H1 (cell line): ENCODE measurements around the gene CAP2. TPM values are rescaled to one million over a fixed set of nuclear protein-coding genes. Genes with fewer than 3 reads are reported as not detected.

Experiments
- CTCF ChIA-PET: fragments of 300-600 bp; sonication (Branson Sonifier 250); formaldehyde crosslinking; loops from one replicate; lab custom pipeline; 2021; ENCODE audit not compliant: partially characterized antibody; lab: Charles Lee
- POLR2A ChIA-PET: fragments of 300-600 bp; sonication (Branson Sonifier 250); formaldehyde crosslinking; loops from one replicate; lab custom pipeline; 2021; ENCODE audit warnings: inconsistent platforms; ENCODE audit not compliant: partially characterized antibody; lab: Charles Lee
- DNase-seq, 2 experiments: peaks; one replicate each; pipeline versions ENCODE4 v3.0.0 to v3.0.0-alpha.2; 2010 to 2022; ENCODE audit warnings: low spot score in 2 of 2, low read depth in 1 of 2, mixed read lengths in 1 of 2
- FAIRE-seq: peaks from 2 replicates; lab custom pipeline; 2011; peaks lifted over from hg19 to GRCh38; lab: Jason Lieb, UNC
- H2AFZ ChIP-seq: 2 replicates; pipeline ENCODE4 v1.8.1; 2012; ENCODE audit warnings: low read length, inconsistent platforms
- H2AK5ac ChIP-seq: 2 replicates; pipeline ENCODE4 v1.6.1; 2013; ENCODE audit warnings: low read depth, low read length
- H2BK120ac ChIP-seq: replicated peaks from 2 replicates; pipeline ENCODE3; 2013; ENCODE audit warnings: low read depth, low read length, inconsistent platforms
- H2BK12ac ChIP-seq: 2 replicates; pipeline ENCODE4 v1.6.1; 2013; ENCODE audit warnings: low read depth, low read length
- H2BK15ac ChIP-seq: 2 replicates; pipeline ENCODE4 v1.6.1; 2013; ENCODE audit warnings: low read length
- H2BK20ac ChIP-seq: 2 replicates; pipeline ENCODE4 v1.6.1; 2013; ENCODE audit warnings: low read length
- H2BK5ac ChIP-seq: 2 replicates; pipeline ENCODE4 v1.6.1; 2013; ENCODE audit warnings: low read depth, low read length
- H3K14ac ChIP-seq: 2 replicates; pipeline ENCODE4 v1.6.1; 2013; ENCODE audit warnings: inconsistent platforms; ENCODE audit not compliant: insufficient read length
- H3K18ac ChIP-seq: 2 replicates; pipeline ENCODE4 v1.6.1; 2013; ENCODE audit warnings: low read length; ENCODE audit errors: extremely low read depth
- H3K23ac ChIP-seq: 2 replicates; pipeline ENCODE4 v1.6.1; 2013; ENCODE audit warnings: inconsistent platforms; ENCODE audit not compliant: insufficient read length
- H3K23me2 ChIP-seq: 2 replicates; pipeline ENCODE4 v1.6.1; 2013; ENCODE audit warnings: low read depth, low read length
- H3K27ac ChIP-seq: 2 replicates; pipeline ENCODE4 v1.6.1; 2011; ENCODE audit warnings: low read depth, low read length, inconsistent platforms
- H3K27me3 ChIP-seq, 4 experiments: replicated peaks in 1 of 4; 1 replicate in 1 of 4; 2 replicates in 3 of 4; pipeline versions ENCODE4 v1.6.1 to v1.8.1; 2011 to 2013; ENCODE audit warnings: low read length in 3 of 4, mild to moderate bottlenecking in 3 of 4, inconsistent platforms in 2 of 4, mixed read lengths in 2 of 4, moderate library complexity in 1 of 4; ENCODE audit not compliant: control insufficient read depth in 3 of 4, insufficient read depth in 3 of 4; ENCODE audit errors: extremely low read depth in 1 of 4
- H3K36me3 ChIP-seq, 4 experiments: 2 replicates each; pipeline versions ENCODE4 v1.6.1 to v1.8.1; 2011 to 2013; ENCODE audit warnings: mild to moderate bottlenecking in 4 of 4, low read length in 3 of 4, moderate library complexity in 2 of 4, control low read depth in 1 of 4, inconsistent platforms in 1 of 4; ENCODE audit not compliant: insufficient read depth in 4 of 4, control insufficient read depth in 2 of 4
- H3K4ac ChIP-seq: replicated peaks from 2 replicates; pipeline ENCODE3; 2013; ENCODE audit warnings: low read length, low read depth, mixed read lengths, inconsistent platforms; ENCODE audit not compliant: insufficient read length
- H3K4me1 ChIP-seq, 4 experiments: replicated peaks in 1 of 4; 1 replicate in 1 of 4; 2 replicates in 3 of 4; pipeline versions ENCODE4 v1.6.1 to v1.8.1; 2011 to 2013; ENCODE audit warnings: low read length in 3 of 4, inconsistent platforms in 2 of 4, mixed read lengths in 1 of 4; ENCODE audit not compliant: insufficient read depth in 4 of 4, control insufficient read depth in 3 of 4
- H3K4me2 ChIP-seq, 2 experiments: 2 replicates each; pipeline versions ENCODE4 v1.6.1 to v1.8.1; 2011 to 2013; ENCODE audit warnings: low read depth in 2 of 2, low read length in 2 of 2, control low read depth in 1 of 2, inconsistent platforms in 1 of 2, mild to moderate bottlenecking in 1 of 2; ENCODE audit not compliant: insufficient read depth in 1 of 2
- H3K4me3 ChIP-seq, 4 experiments: fragments of 200-600, 300-600 bp in 1 of 4; sonication (generic), shearing (Covaris generic), sonication (Bioruptor Twin) in 1 of 4; 2 replicates each; pipeline versions ENCODE4 v1.5.1 to v1.8.1; 2011 to 2016; ENCODE audit warnings: low read length in 4 of 4, low read depth in 3 of 4, control low read depth in 2 of 4, inconsistent platforms in 2 of 4, mild to moderate bottlenecking in 2 of 4, mixed read lengths in 1 of 4, moderate library complexity in 1 of 4; ENCODE audit not compliant: insufficient read depth in 2 of 4; ENCODE audit errors: extremely low read depth in 1 of 4
- H3K56ac ChIP-seq: replicated peaks from 2 replicates; pipeline ENCODE3; 2013; ENCODE audit warnings: low read depth, mild to moderate bottlenecking, mixed read lengths, low read length, inconsistent platforms; ENCODE audit not compliant: insufficient read length
- H3K79me1 ChIP-seq: 2 replicates; pipeline ENCODE4 v1.6.1; 2013; ENCODE audit warnings: low read depth, low read length, control low read depth
- H3K79me2 ChIP-seq, 2 experiments: 2 replicates each; pipeline versions ENCODE4 v1.6.1 to v1.8.1; 2012 to 2013; ENCODE audit warnings: low read length in 2 of 2, mild to moderate bottlenecking in 2 of 2, inconsistent platforms in 1 of 2; ENCODE audit not compliant: insufficient read depth in 2 of 2, control insufficient read depth in 1 of 2
- H3K9ac ChIP-seq, 4 experiments: replicated peaks in 1 of 4; 1 replicate in 1 of 4; 2 replicates in 3 of 4; pipeline versions ENCODE4 v1.6.1 to v1.8.1; 2011 to 2013; ENCODE audit warnings: low read depth in 3 of 4, low read length in 3 of 4, control low read depth in 2 of 4, mild to moderate bottlenecking in 2 of 4, moderate library complexity in 2 of 4, inconsistent platforms in 1 of 4; ENCODE audit errors: extremely low read depth in 1 of 4
- H3K9me3 ChIP-seq, 2 experiments: 2 replicates each; pipeline versions ENCODE4 v1.6.1 to v1.8.1; 2012 to 2013; ENCODE audit warnings: mild to moderate bottlenecking in 2 of 2, moderate library complexity in 2 of 2, control low read depth in 1 of 2, inconsistent platforms in 1 of 2, low read depth in 1 of 2, low read length in 1 of 2, mixed read lengths in 1 of 2; ENCODE audit not compliant: insufficient read depth in 2 of 2
- H4K20me1 ChIP-seq, 2 experiments: replicated peaks in 1 of 2; 2 replicates each; pipeline versions ENCODE3 to v1.8.1; 2011 to 2013; ENCODE audit warnings: inconsistent platforms in 2 of 2, low read length in 2 of 2, mild to moderate bottlenecking in 1 of 2; ENCODE audit not compliant: insufficient read depth in 2 of 2, control insufficient read depth in 1 of 2
- H4K5ac ChIP-seq: 2 replicates; pipeline ENCODE4 v1.6.1; 2013; ENCODE audit warnings: low read length, low read depth, mixed read lengths, inconsistent platforms; ENCODE audit not compliant: insufficient read length
- H4K8ac ChIP-seq: 2 replicates; pipeline ENCODE4 v1.8.0; 2013; ENCODE audit warnings: mild to moderate bottlenecking, moderate library complexity, low read length, inconsistent platforms; ENCODE audit not compliant: insufficient read depth; ENCODE audit errors: extremely low read depth
- H4K91ac ChIP-seq: replicated peaks from 2 replicates; pipeline ENCODE3; 2013; ENCODE audit warnings: low read length, mixed read lengths, inconsistent platforms; ENCODE audit not compliant: insufficient read length
- BRCA1 ChIP-seq: IDR thresholded peaks from 2 replicates; pipeline ENCODE4 v1.6.1; 2012; ENCODE audit warnings: low read depth, low read length, improper control_type of control experiment
- CREB1 ChIP-seq: IDR thresholded peaks from 2 replicates; pipeline ENCODE4 v1.6.1; 2012; ENCODE audit warnings: inconsistent platforms
- KDM1A ChIP-seq: fragments of 200-600, 300-600 bp; sonication (generic); IDR thresholded peaks from 2 replicates; pipeline ENCODE4 v1.7.1; 2016; ENCODE audit warnings: mild to moderate bottlenecking, low read length, borderline replicate concordance
- PHF8 ChIP-seq: fragments of 200-600 bp; sonication (generic); conservative IDR thresholded peaks from 2 replicates; pipeline ENCODE4 v1.7.1; 2012; ENCODE audit warnings: low read depth, mild to moderate bottlenecking, inconsistent platforms, low read length, moderate library complexity
- RAD21 ChIP-seq, 2 experiments: IDR thresholded peaks in 1 of 2; conservative IDR thresholded peaks in 1 of 2; 2 replicates each; pipeline ENCODE4 v1.6.1; 2011; ENCODE audit warnings: low read depth in 2 of 2, low read length in 2 of 2, improper control_type of control experiment in 1 of 2, inconsistent platforms in 1 of 2, mild to moderate bottlenecking in 1 of 2, moderate library complexity in 1 of 2
- RFX5 ChIP-seq: IDR thresholded peaks from 2 replicates; pipeline ENCODE4 v1.6.1; 2011; ENCODE audit warnings: low read depth, low read length, improper control_type of control experiment, borderline replicate concordance
- RNF2 ChIP-seq: fragments of 200-900, 300-1000 bp; sonication (generic); IDR thresholded peaks from 2 replicates; pipeline ENCODE4 v1.7.1; 2016; ENCODE audit warnings: borderline replicate concordance, low read depth, mild to moderate bottlenecking, antibody characterized with exemption, low read length; ENCODE audit not compliant: poor library complexity, severe bottlenecking; ENCODE audit errors: missing control alignments
- SIN3A ChIP-seq, 2 experiments: IDR thresholded peaks in 1 of 2; conservative IDR thresholded peaks in 1 of 2; 2 replicates each; pipeline ENCODE4 v1.6.1; 2011 to 2012; ENCODE audit warnings: low read length in 2 of 2, improper control_type of control experiment in 1 of 2, low read depth in 1 of 2, mild to moderate bottlenecking in 1 of 2
- SP2 ChIP-seq: IDR thresholded peaks from 2 replicates; pipeline ENCODE4 v1.6.1; 2012; ENCODE audit warnings: mild to moderate bottlenecking, low read length, inconsistent platforms
- WGBS, 2 experiments: shearing (Covaris generic) in 1 of 2; methylation state at CpG; one replicate each; pipeline versions ENCODE4 v1.1.6 to v1.1.7; 2013 to 2015; ENCODE audit warnings: low lambda C conversion rate in 2 of 2, mixed read lengths in 2 of 2, inconsistent platforms in 1 of 2, low coverage in 1 of 2, missing lambda C conversion rate in 1 of 2; ENCODE audit not compliant: insufficient replicate concordance in 2 of 2, insufficient coverage in 1 of 2, insufficient read length in 1 of 2; ENCODE audit errors: extremely low coverage in 1 of 2, missing lambda C conversion rate in 1 of 2; 5-methylcytosine and 5-hydroxymethylcytosine counted together
- polyA plus RNA-seq, 7 experiments: library from polyadenylated mRNA; depleted of rRNA in 3 of 7; stranded (reverse) in 5 of 7; unstranded in 2 of 7; fragments of >200 nt in 5 of 7; fragments of 200-250 nt in 2 of 7; gene quantifications; 1 replicate in 5 of 7; 2 replicates in 1 of 7; 4 replicates in 1 of 7; pipeline versions ENCODE4 v1.2.1 to v1.2.3, GENCODE V29; 2011 to 2013; ENCODE audit warnings: missing spikeins in 2 of 7, mixed read lengths in 2 of 7
- total RNA-seq: library from RNA; stranded (reverse); fragmentation: NEBNext Ultra II Directional; extraction: Animal tissue kit (Norgen Biotek cat#: 25700); gene quantifications from 2 replicates; pipeline ENCODE4 v1.2.1, GENCODE V29; 2021
- TF ChIP-seq, protein P1 (sequence below): IDR thresholded peaks from 2 replicates; pipeline ENCODE4 v1.6.1; 2011; ENCODE audit warnings: low read length, improper control_type of control experiment

The CAP2 gene
- total and polyA plus RNA-seq, 2 of the 8 experiments (the other 6 are each of a cell fraction or from before 2014, with no cell fraction given) = 7.2 to 10.0 TPM

GRCh38 chr6:17525637-17526036, 132.2 kb downstream of the CAP2 start:
- no peak overlapping the region for H2BK15ac ChIP-seq
- 80% methylated on average over 3 of the region's 3 CpGs; no CpG with 5 or more reads in 1 of the 2 experiments for WGBS, 2 experiments

More at GRCh38 chr6:17525637-17526036, 132.2 kb downstream of the CAP2 start:
- no peaks in the 10 kb centered on the region for H3K23me2 ChIP-seq
- no peak overlapping the region for H3K4me2 ChIP-seq
- H4K5ac ChIP-seq = no peak overlapping the region
- H3K9ac ChIP-seq = no peak overlapping the region
- no peaks in the 10 kb centered on the region for H3K9me3 ChIP-seq
- H2BK20ac ChIP-seq = no peak overlapping the region
- H2BK120ac ChIP-seq = no peak overlapping the region
- no peak overlapping the region for H4K91ac ChIP-seq
- TF ChIP-seq CREB1 = no peak
- no peak for TF ChIP-seq SIN3A (conservative IDR thresholded peaks at IDR 0.05 in 1 of 2, IDR thresholded peaks at IDR 0.05 in 1 of 2; ENCODE audit: low read depth in 1 of 2, low read length in 2 of 2)
- no peak for TF ChIP-seq RFX5
- TF ChIP-seq RNF2 = no peak
- TF ChIP-seq, protein P1, sequence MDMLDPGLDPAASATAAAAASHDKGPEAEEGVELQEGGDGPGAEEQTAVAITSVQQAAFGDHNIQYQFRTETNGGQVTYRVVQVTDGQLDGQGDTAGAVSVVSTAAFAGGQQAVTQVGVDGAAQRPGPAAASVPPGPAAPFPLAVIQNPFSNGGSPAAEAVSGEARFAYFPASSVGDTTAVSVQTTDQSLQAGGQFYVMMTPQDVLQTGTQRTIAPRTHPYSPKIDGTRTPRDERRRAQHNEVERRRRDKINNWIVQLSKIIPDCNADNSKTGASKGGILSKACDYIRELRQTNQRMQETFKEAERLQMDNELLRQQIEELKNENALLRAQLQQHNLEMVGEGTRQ = no peak
- no peak for TF ChIP-seq SP2
- no peak for TF ChIP-seq BRCA1
- no peak for TF ChIP-seq KDM1A
- no peak for TF ChIP-seq RAD21 (IDR thresholded peaks at IDR 0.05 in 1 of 2, conservative IDR thresholded peaks at IDR 0.05 in 1 of 2; ENCODE audit: low read depth in 2 of 2, low read length in 2 of 2)
- TF ChIP-seq PHF8 = no peak
- no peak overlapping the region for H3K4ac ChIP-seq
- no peak overlapping the region for H4K8ac ChIP-seq
- H3K18ac ChIP-seq = no peak overlapping the region
- CTCF ChIA-PET = interaction anchor here (0.6 to 3.2 kb wide), 4 partner anchors 21 to 1021 kb away, joined by 3 to 13 read pairs (median 3); no protein-coding TSS in a partner anchor
- H3K27ac ChIP-seq = no peak overlapping the region
- no peaks in the 10 kb centered on the region for H3K36me3 ChIP-seq
- no peak overlapping the region for H2BK5ac ChIP-seq
- H3K23ac ChIP-seq = no peak overlapping the region
- no peak overlapping the region for H2AFZ ChIP-seq
- no peaks in the 10 kb centered on the region for H3K79me2 ChIP-seq
- no peak overlapping the region for H3K56ac ChIP-seq
- DNase-seq (no peak), FAIRE-seq (no peak)
- H3K4me1 ChIP-seq = no peaks in the 10 kb centered on the region
- no peak overlapping the region for H2BK12ac ChIP-seq
- H3K4me3 ChIP-seq = no peak overlapping the region
- no peaks in the 10 kb centered on the region for H3K27me3 ChIP-seq
- POLR2A ChIA-PET = no interaction called here
- no peak overlapping the region for H2AK5ac ChIP-seq
- H3K79me1 ChIP-seq = no peaks in the 10 kb centered on the region
- no peak overlapping the region for H3K14ac ChIP-seq
- H4K20me1 ChIP-seq = no peaks in the 10 kb centered on the region
